OCI-LY3 (cell line): ENCODE results near the gene TMEM178B.

ENCODE experiments used
- H2AFZ ChIP-seq: fragments of 200-600, 300-600 bp; shearing (Covaris generic); 2 replicates; pipeline ENCODE4 v1.6.0; 2014; ENCODE audit warnings: antibody characterized with exemption, low read depth, low read length
- H3K27ac ChIP-seq: fragments of 200-600, 300-600 bp; sonication (generic); 2 replicates; pipeline ENCODE4 v1.5.1; 2014; ENCODE audit warnings: mild to moderate bottlenecking, low read length, moderate library complexity, mixed read lengths
- H3K27me3 ChIP-seq: fragments of 200-600, 300-600 bp; sonication (generic); 2 replicates; pipeline ENCODE4 v1.6.1; 2014; ENCODE audit warnings: low read depth, low read length, mixed read lengths
- H3K36me3 ChIP-seq: fragments of 200-600, 300-600 bp; sonication (generic); replicated peaks from 2 replicates; pipeline ENCODE3; 2014; ENCODE audit warnings: low read depth, low read length, mixed read lengths
- H3K4me1 ChIP-seq: fragments of 300-600, 200-600 bp; sonication (generic); 2 replicates; pipeline ENCODE4 v1.6.1; 2014; ENCODE audit warnings: low read length, mixed read lengths
- H3K4me2 ChIP-seq: fragments of 200-600, 300-600 bp; sonication (generic); 2 replicates; pipeline ENCODE4 v1.6.1; 2014; ENCODE audit warnings: low read length, mixed read lengths
- H3K4me3 ChIP-seq: fragments of 300-600, 200-600 bp; sonication (generic); 2 replicates; pipeline ENCODE4 v1.5.1; 2014; ENCODE audit warnings: antibody characterized with exemption, mild to moderate bottlenecking, low read length, moderate library complexity
- H3K79me2 ChIP-seq: fragments of 300-600, 200-600 bp; shearing (Covaris generic); 2 replicates; pipeline ENCODE4 v1.6.1; 2014; ENCODE audit warnings: mild to moderate bottlenecking, low read length, mixed read lengths
- H3K9ac ChIP-seq: fragments of 300-600, 200-600 bp; shearing (Covaris generic); 2 replicates; pipeline ENCODE4 v1.6.0; 2014; ENCODE audit warnings: mild to moderate bottlenecking, low read length, moderate library complexity
- H3K9me3 ChIP-seq: fragments of 200-600, 300-600 bp; shearing (Covaris generic); 2 replicates; pipeline ENCODE4 v1.6.1; 2014; ENCODE audit warnings: low read length, mixed read lengths; ENCODE audit not compliant: insufficient read depth
- H4K20me1 ChIP-seq: fragments of 200-600, 300-600 bp; sonication (generic); 2 replicates; pipeline ENCODE4 v1.6.1; 2016; ENCODE audit warnings: low read length, mixed read lengths; ENCODE audit not compliant: insufficient read depth
- CTCF ChIP-seq: fragments of 200-600, 300-600 bp; sonication (generic); IDR thresholded peaks from 2 replicates; pipeline ENCODE4 v1.5.1; 2014; ENCODE audit warnings: antibody characterized with exemption, low read length, low read depth
- EZH2phosphoT487 ChIP-seq: fragments of 200-600 bp; shearing (Covaris generic); IDR thresholded peaks from 2 replicates; pipeline ENCODE4 v1.6.1; 2018; ENCODE audit warnings: antibody characterized with exemption, mixed run types, low read depth

Gene TMEM178B

GRCh38 chr7:141198194-141198958, 124.5 kb downstream of the TMEM178B start:
- H3K4me1 ChIP-seq: peaks cover 25% of the 10 kb centered on the region
- H2AFZ ChIP-seq: no peak overlapping the region
- H3K27ac ChIP-seq: no peak overlapping the region
- no peak for TF ChIP-seq EZH2phosphoT487
- no peak for TF ChIP-seq CTCF
- no peaks in the 10 kb centered on the region for H3K27me3 ChIP-seq
- 0 out of 2 replicates have a peak, but pooled peaks cover 3% of the 10 kb centered on the region for H3K9me3 ChIP-seq
- H3K36me3 ChIP-seq: peaks cover 8% of the 10 kb centered on the region
- H3K79me2 ChIP-seq: no peaks in the 10 kb centered on the region
- H4K20me1 ChIP-seq: no peaks in the 10 kb centered on the region
- no peak overlapping the region for H3K4me3 ChIP-seq
- H3K9ac ChIP-seq: no peak overlapping the region
- H3K4me2 ChIP-seq: no peak overlapping the region

- H3K4me1 ChIP-seq: peaks cover 19% of the 10 kb centered on the region
- no peak overlapping the region for H3K4me2 ChIP-seq
- no peaks in the 10 kb centered on the region for H4K20me1 ChIP-seq
- no peak overlapping the region for H3K4me3 ChIP-seq
- no peak overlapping the region for H3K27ac ChIP-seq
- no peak overlapping the region for H3K9ac ChIP-seq
- no peaks in the 10 kb centered on the region for H3K27me3 ChIP-seq
- no peak overlapping the region for H2AFZ ChIP-seq
- TF ChIP-seq CTCF: 0 out of 2 replicates have a peak, but pooled peaks have one; percentile 9
- TF ChIP-seq EZH2phosphoT487: no peak
- no peaks in the 10 kb centered on the region for H3K79me2 ChIP-seq
- 0 out of 2 replicates have a peak, but pooled peaks cover 3% of the 10 kb centered on the region for H3K9me3 ChIP-seq
- peaks cover 8% of the 10 kb centered on the region for H3K36me3 ChIP-seq
These were observed 126.6 kb downstream of the TMEM178B start for GRCh38 chr7:141200191-141201108.

GRCh38 chr7:141201145-141201885, 127.5 kb downstream of the TMEM178B start:
- peaks cover 13% of the 10 kb centered on the region for H3K4me1 ChIP-seq

More at GRCh38 chr7:141201145-141201885, 127.5 kb downstream of the TMEM178B start:
- Histone ChIP-seq H3K27ac (no peak overlapping the region), H2AFZ (no peak overlapping the region), H3K4me2 (no peak overlapping the region), H3K36me3 (peaks cover 4% of the 10 kb centered on the region), H3K9ac (no peak overlapping the region), H3K79me2 (no peaks in the 10 kb centered on the region), H4K20me1 (no peaks in the 10 kb centered on the region), H3K4me3 (no peak overlapping the region), H3K27me3 (no peaks in the 10 kb centered on the region), H3K9me3 (no peaks in the 10 kb centered on the region)
- TF ChIP-seq CTCF (no peak), EZH2phosphoT487 (no peak)
